B cell (primary cell): ENCODE measurements around the gene FBXL20. TPM values are rescaled to one million over a fixed set of nuclear protein-coding genes. Genes with fewer than 3 reads are reported as not detected.

ENCODE experiments used
- ATAC-seq: fragments of 200-7000 bp; cut with Tn5 transposase; one replicate; pipeline ENCODE4 v1.10.0; 2021; ENCODE audit warnings: low read depth, mild to moderate bottlenecking, moderate number of reproducible peaks, moderate library complexity
- CTCF ChIA-PET: fragments of 350-600 bp; sonication (Branson Sonifier 250); formaldehyde crosslinking; loops from one replicate; lab custom pipeline; 2021; ENCODE audit warnings: antibody characterized with exemption, inconsistent platforms; lab: Charles Lee
- POLR2A ChIA-PET: fragments of 350-600 bp; sonication (Branson Sonifier 250); formaldehyde crosslinking; loops from one replicate; lab custom pipeline; 2021; ENCODE audit warnings: antibody characterized with exemption; lab: Charles Lee
- DNase-seq: peaks from one replicate; pipeline ENCODE4 v3.0.0; 2013
- H2AFZ ChIP-seq: 2 replicates; pipeline ENCODE4 v1.6.1; 2012; ENCODE audit warnings: mild to moderate bottlenecking, low read depth, low read length; ENCODE audit not compliant: insufficient read depth, poor library complexity, severe bottlenecking
- H3K27ac ChIP-seq, 2 donors: 1 replicate in 1 of 2; 2 replicates in 1 of 2; pipeline ENCODE4 v1.5.1; 2012 to 2013; ENCODE audit warnings: low read length in 2 of 2, mild to moderate bottlenecking in 2 of 2, moderate library complexity in 1 of 2
- H3K27me3 ChIP-seq, 4 experiments: fragments of 200-600 bp in 1 of 4; sonication (generic) in 1 of 4; replicated peaks in 1 of 4; 1 replicate in 2 of 4; 2 replicates in 2 of 4; pipeline versions ENCODE4 v1.6.1 to v1.7.0; 2013 to 2016; ENCODE audit warnings: low read length in 3 of 4, mild to moderate bottlenecking in 2 of 4, mixed read lengths in 1 of 4, moderate library complexity in 1 of 4; ENCODE audit not compliant: insufficient read depth in 4 of 4, control insufficient read depth in 3 of 4; ENCODE audit errors: control extremely low read depth in 1 of 4
- H3K36me3 ChIP-seq, 2 experiments: replicated peaks in 1 of 2; 1 replicate in 1 of 2; 2 replicates in 1 of 2; pipeline versions ENCODE4 v1.6.1 to v1.7.1; 2013; ENCODE audit warnings: low read length in 1 of 2; ENCODE audit not compliant: insufficient read depth in 2 of 2, control insufficient read depth in 1 of 2; ENCODE audit errors: control extremely low read depth in 1 of 2, extremely low read depth in 1 of 2
- H3K4me1 ChIP-seq, 2 donors: fragments of 200-600 bp in 1 of 2; sonication (generic) in 1 of 2; 1 replicate in 1 of 2; 2 replicates in 1 of 2; pipeline versions ENCODE4 v1.5.1 to v1.6.1; 2013 to 2017; ENCODE audit warnings: low read length in 2 of 2; ENCODE audit not compliant: control insufficient read depth in 2 of 2, insufficient read depth in 2 of 2
- H3K4me2 ChIP-seq: replicated peaks from 2 replicates; pipeline ENCODE3; 2012; ENCODE audit warnings: mild to moderate bottlenecking, low read depth, low read length; ENCODE audit not compliant: poor library complexity, severe bottlenecking
- H3K4me3 ChIP-seq, 5 experiments: fragments of 200-600 bp in 1 of 5; sonication (generic) in 1 of 5; 1 replicate in 3 of 5; 2 replicates in 2 of 5; pipeline versions ENCODE4 v1.5.1 to v1.7.0; 2011 to 2016; ENCODE audit warnings: low read length in 4 of 5, mild to moderate bottlenecking in 4 of 5, low read depth in 2 of 5, control low read depth in 1 of 5, moderate library complexity in 1 of 5; ENCODE audit not compliant: insufficient read depth in 1 of 5; ENCODE audit errors: control extremely low read depth in 1 of 5, extremely low read depth in 1 of 5
- H3K79me2 ChIP-seq: fragments of 200-600 bp; sonication (generic); one replicate; pipeline ENCODE4 v1.6.0; 2016; ENCODE audit warnings: low read length; ENCODE audit not compliant: control insufficient read depth, insufficient read depth
- H3K9ac ChIP-seq: fragments of 200-600 bp; sonication (generic); 2 replicates; pipeline ENCODE4 v1.6.1; 2017; ENCODE audit warnings: mild to moderate bottlenecking, low read length, moderate library complexity
- H3K9me3 ChIP-seq, 3 donors: one replicate each; pipeline versions ENCODE4 v1.6.1 to v1.7.1; 2013; ENCODE audit warnings: low read length in 2 of 3; ENCODE audit not compliant: control insufficient read depth in 2 of 3, insufficient read depth in 1 of 3; ENCODE audit errors: control extremely low read depth in 1 of 3
- H4K20me1 ChIP-seq: 2 replicates; pipeline ENCODE4 v1.6.0; 2012; ENCODE audit warnings: mild to moderate bottlenecking, low read length; ENCODE audit not compliant: insufficient read depth, control insufficient read depth, poor library complexity, severe bottlenecking
- H3K27ac Mint-ChIP-seq: one replicate; pipeline ENCODE4 v1.8.0; 2021; ENCODE audit warnings: mixed read lengths
- H3K27me3 Mint-ChIP-seq: one replicate; pipeline ENCODE4 v1.8.0; 2021; ENCODE audit warnings: mixed read lengths
- H3K4me1 Mint-ChIP-seq: one replicate; pipeline ENCODE4 v1.8.0; 2021; ENCODE audit warnings: mixed read lengths
- H3K4me3 Mint-ChIP-seq: one replicate; pipeline ENCODE4 v1.8.0; 2021; ENCODE audit warnings: mixed read lengths
- H3K9me3 Mint-ChIP-seq: one replicate; pipeline ENCODE4 v1.8.0; 2022; ENCODE audit warnings: mixed read lengths; ENCODE audit not compliant: insufficient read depth
- CTCF ChIP-seq: fragments of 200-600 bp; IDR thresholded peaks from one replicate; pipeline ENCODE4 v1.8.0; 2022; ENCODE audit warnings: antibody characterized with exemption, mild to moderate bottlenecking
- EZH2 ChIP-seq: IDR thresholded peaks from 2 replicates; pipeline ENCODE4 v1.6.1; 2012; ENCODE audit warnings: borderline replicate concordance, low read depth, mild to moderate bottlenecking, moderate library complexity, low read length; ENCODE audit not compliant: insufficient read depth, poor library complexity, severe bottlenecking
- WGBS: methylation state at CpG from one replicate; pipeline ENCODE4 v1.1.5; 2013; ENCODE audit warnings: missing lambda C conversion rate; ENCODE audit not compliant: insufficient coverage; 5-methylcytosine and 5-hydroxymethylcytosine counted together
- intact Hi-C: fragments of 100-400 bp; cut with micrococcal nuclease; formaldehyde crosslinking; loops from one replicate; pipeline ENCODE4 v1.10.0; 2022
- polyA plus RNA-seq: library from polyadenylated mRNA; depleted of rRNA; stranded (reverse); fragments of >200 nt; gene quantifications from 2 replicates; pipeline ENCODE4 v1.2.3, GENCODE V29; 2012
- total RNA-seq, 2 donors: library from RNA; stranded (reverse); fragments of 120-200 nt in 1 of 2; gene quantifications; 1 replicate in 1 of 2; 2 replicates in 1 of 2; pipeline versions ENCODE4 v1.2.3 to v1.2.4, GENCODE V29; 2013 to 2022

FBXL20 gene
- total and polyA plus RNA-seq, 2 donors (not counting 1 experiment from before 2014, with no cell fraction given): 6.1 to 36.2 TPM

GRCh38 chr17:39402890-39403605 lies 1.6 kb upstream of the FBXL20 start:
- no peak overlapping the region for H3K27ac ChIP-seq
- H3K9ac ChIP-seq: no peak overlapping the region
- peaks cover 40% of the 10 kb centered on the region for H3K79me2 ChIP-seq
- H3K27me3 ChIP-seq: no peaks in the 10 kb centered on the region
- TF ChIP-seq CTCF (no peak), EZH2 (no peak)
- H3K9me3 ChIP-seq: no peaks in the 10 kb centered on the region
- ATAC-seq (no peak), DNase-seq (no peak)
- Mint-ChIP-seq H3K27ac (no peak overlapping the region), H3K4me3 (peak overlapping the region; percentile 91), H3K27me3 (no peaks in the 10 kb centered on the region), H3K4me1 (peaks cover 16% of the 10 kb centered on the region), H3K9me3 (no peaks in the 10 kb centered on the region)
- intact Hi-C loops: loop anchor here (1.0 to 10.0 kb wide), 5 partner anchors 48 to 582 kb away; partner anchors contain the start of genes CDK12, MED1, PSMD3 and RPL19
- H4K20me1 ChIP-seq: peaks cover 15% of the 10 kb centered on the region
- no peak overlapping the region for H3K4me3 ChIP-seq
- H2AFZ ChIP-seq: no peak overlapping the region
- POLR2A ChIA-PET: no interaction called here
- peak overlapping the region; percentile 91 for H3K4me2 ChIP-seq
- peaks cover 5 to 11% of the 10 kb centered on the region in 2 experiments for H3K36me3 ChIP-seq
- peaks cover 14 to 15% of the 10 kb centered on the region in 2 donors for H3K4me1 ChIP-seq
- CTCF ChIA-PET: interaction anchor here (0.6 to 1.4 kb wide), 3 partner anchors 48 to 1274 kb away, joined by 3 to 4 read pairs (median 3); partner anchors contain the start of gene MED1
- WGBS: 87% methylated on average over 15 of the region's 22 CpGs
